ENCODE measurements around the gene PLVAP. TPM values are rescaled to one million over a fixed set of nuclear protein-coding genes. Genes with fewer than 3 reads are reported as not detected.
A peak's percentile ranks its signal among the peaks of the same experiment; 100 is the strongest.

PLVAP gene
- total RNA-seq, 1 experiment from 2014 or later = not detected

GRCh38 chr19:17309965-17310461 is 67.1 kb downstream of the PLVAP start:
- no peaks in the 10 kb centered on the region for H3K27me3 Mint-ChIP-seq (ENCODE audit: insufficient read depth, unreplicated experiment)
- no peaks in the 10 kb centered on the region for H3K9me3 Mint-ChIP-seq (ENCODE audit: unreplicated experiment)

GRCh38 chr19:17309198-17309964 is 67.8 kb downstream of the PLVAP start, which contains the start of gene DDA1:
Gene DDA1, plus strand, starts transcription at chr19:17309563. Its CDS starts 92 bp downstream, at chr19:17309655.
- peak; percentile 98 to 100 for DNase-seq
- no peaks in the 10 kb centered on the region for H3K27me3 Mint-ChIP-seq (ENCODE audit: insufficient read depth, unreplicated experiment)
- H3K4me1 Mint-ChIP-seq (ENCODE audit: low read depth, unreplicated experiment) = peaks cover 20% of the 10 kb centered on the region
- TF ChIP-seq CTCF (IDR thresholded peaks at IDR 0.05; ENCODE audit: insufficient read depth in 1 of 2, low read depth in 1 of 2, low read length in 1 of 2, severe bottlenecking in 1 of 2, unreplicated experiment in 1 of 2) = no peak
- intact Hi-C loops (cut with micrococcal nuclease; ENCODE audit: unreplicated experiment) = loop anchor here (2.0 kb wide), 1 partner anchor 27 kb away; the partner anchor contains the start of gene GTPBP3
- H3K36me3 Mint-ChIP-seq (ENCODE audit: insufficient read depth, unreplicated experiment) = peaks cover 53% of the 10 kb centered on the region
- BruUV-seq (replicated peaks) = TSS peak; percentile 60
- peaks cover 23% of the 10 kb centered on the region for H3K4me1 ChIP-seq
- H3K27ac Mint-ChIP-seq (ENCODE audit: unreplicated experiment) = peak within 1 kb of the TSS; percentile 82
- H3K9me3 ChIP-seq = no peaks in the 10 kb centered on the region
- peaks cover 3% of the 10 kb centered on the region for H3K36me3 ChIP-seq (ENCODE audit: control insufficient read depth, insufficient read depth, low read length)
- ChIA-PET CTCF (interaction anchor here (0.7 to 1.9 kb wide), 6 partner anchors 17 to 110 kb away, joined by 3 to 13 read pairs (median 4); partner anchors contain the start of gene ANO8), POLR2A (interaction anchor here (0.5 to 2.0 kb wide), 12 partner anchors 12 to 915 kb away, joined by 3 to 17 read pairs (median 5); partner anchors contain the start of genes ANO8, BABAM1, OCEL1 and USE1)
- H3K4me3 Mint-ChIP-seq (ENCODE audit: unreplicated experiment) = peak within 1 kb of the TSS; percentile 93
- no peaks in the 10 kb centered on the region for H3K27me3 ChIP-seq (replicated peaks; ENCODE audit: control insufficient read depth, insufficient read depth, low read length)
- peak within 1 kb of the TSS; percentile 54 for H3K4me3 ChIP-seq (ENCODE audit: low read depth, low read length)
- H3K9me3 Mint-ChIP-seq (ENCODE audit: unreplicated experiment) = no peaks in the 10 kb centered on the region

More at GRCh38 chr19:17309965-17310461, 67.1 kb downstream of the PLVAP start:
- Histone ChIP-seq H3K36me3 (ENCODE audit: control insufficient read depth, insufficient read depth, low read length) (peaks cover 4% of the 10 kb centered on the region), H3K9me3 (no peaks in the 10 kb centered on the region), H3K4me1 (peaks cover 23% of the 10 kb centered on the region), H3K4me3 (ENCODE audit: low read depth, low read length) (peak overlapping the region; percentile 54), H3K27me3 (replicated peaks; ENCODE audit: control insufficient read depth, insufficient read depth, low read length) (no peaks in the 10 kb centered on the region)
- H3K4me1 Mint-ChIP-seq (ENCODE audit: low read depth, unreplicated experiment) = peaks cover 20% of the 10 kb centered on the region
- POLR2A ChIA-PET = interaction anchor here (1.0 to 2.0 kb wide), 4 partner anchors 11 to 43 kb away, joined by 4 to 17 read pairs (median 10); partner anchors contain the start of genes ANO8 and BABAM1
- no TSS peak for BruUV-seq (replicated peaks)
- H3K36me3 Mint-ChIP-seq (ENCODE audit: insufficient read depth, unreplicated experiment) = peaks cover 54% of the 10 kb centered on the region
- intact Hi-C loops (cut with micrococcal nuclease; ENCODE audit: unreplicated experiment) = loop anchor here (2.0 kb wide), 1 partner anchor 27 kb away; the partner anchor contains the start of gene GTPBP3
- no peak for TF ChIP-seq CTCF (IDR thresholded peaks at IDR 0.05; ENCODE audit: insufficient read depth in 1 of 2, low read depth in 1 of 2, low read length in 1 of 2, severe bottlenecking in 1 of 2, unreplicated experiment in 1 of 2)
- peak overlapping the region; percentile 82 for H3K27ac Mint-ChIP-seq (ENCODE audit: unreplicated experiment)
- peak overlapping the region; percentile 93 for H3K4me3 Mint-ChIP-seq (ENCODE audit: unreplicated experiment)
- no peak for DNase-seq
- CTCF ChIA-PET = interaction anchor here (0.6 to 1.9 kb wide), 3 partner anchors 18 to 109 kb away, joined by 3 to 13 read pairs (median 6); no protein-coding TSS in a partner anchor

GRCh38 chr19:17307876-17308377 is 69.2 kb downstream of the PLVAP start:
- Histone ChIP-seq H3K36me3 (ENCODE audit: control insufficient read depth, insufficient read depth, low read length) (peaks cover 3% of the 10 kb centered on the region; the same call in 1 of the 2 replicates), H3K4me3 (ENCODE audit: low read depth, low read length) (no peak overlapping the region), H3K27me3 (replicated peaks; ENCODE audit: control insufficient read depth, insufficient read depth, low read length) (no peaks in the 10 kb centered on the region), H3K9me3 (no peaks in the 10 kb centered on the region), H3K4me1 (peaks cover 30% of the 10 kb centered on the region)
- Mint-ChIP-seq H3K4me1 (ENCODE audit: low read depth, unreplicated experiment) (peaks cover 20% of the 10 kb centered on the region), H3K4me3 (ENCODE audit: unreplicated experiment) (peak overlapping the region; percentile 50), H3K9me3 (ENCODE audit: unreplicated experiment) (no peaks in the 10 kb centered on the region), H3K27me3 (ENCODE audit: insufficient read depth, unreplicated experiment) (no peaks in the 10 kb centered on the region), H3K27ac (ENCODE audit: unreplicated experiment) (peak overlapping the region; percentile 10), H3K36me3 (ENCODE audit: insufficient read depth, unreplicated experiment) (peaks cover 50% of the 10 kb centered on the region)
- BruUV-seq (replicated peaks) = no TSS peak
- ChIA-PET CTCF (interaction anchor here (1.9 kb wide), 1 partner anchor 20 kb away, joined by 13 read pairs; no protein-coding TSS in a partner anchor), POLR2A (interaction anchor here (0.6 kb wide), 1 partner anchor 19 kb away, joined by 4 read pairs; no protein-coding TSS in a partner anchor)
- TF ChIP-seq CTCF (IDR thresholded peaks at IDR 0.05; ENCODE audit: insufficient read depth in 1 of 2, low read depth in 1 of 2, low read length in 1 of 2, severe bottlenecking in 1 of 2, unreplicated experiment in 1 of 2) = no peak
- no peak for DNase-seq
- intact Hi-C loops (cut with micrococcal nuclease; ENCODE audit: unreplicated experiment) = loop anchor here (2.0 kb wide), 1 partner anchor 29 kb away; the partner anchor contains the start of gene GTPBP3

All from Caco-2 (cell line).